GM11168 (cell line): Measurements from ENCODE around the gene PLPP1.
"Not testable (repeated sequence)": the region's sequence is repeated elsewhere in the genome, so short reads cannot be mapped to it uniquely, and the experiment has no call there.

Source experiments
- in situ Hi-C: fragments of 300-500 bp; cut with MboI; formaldehyde crosslinking; loops from one replicate; pipeline ENCODE4 v1.12.0; 2022; ENCODE audit warnings: low sequenced_read_pairs; ENCODE audit not compliant: unreplicated experiment

PLPP1 gene

GRCh38 chr5:55547781-55548180, 13.0 kb upstream of the PLPP1 start:
- in situ Hi-C loops = no loop called here

DNA sequence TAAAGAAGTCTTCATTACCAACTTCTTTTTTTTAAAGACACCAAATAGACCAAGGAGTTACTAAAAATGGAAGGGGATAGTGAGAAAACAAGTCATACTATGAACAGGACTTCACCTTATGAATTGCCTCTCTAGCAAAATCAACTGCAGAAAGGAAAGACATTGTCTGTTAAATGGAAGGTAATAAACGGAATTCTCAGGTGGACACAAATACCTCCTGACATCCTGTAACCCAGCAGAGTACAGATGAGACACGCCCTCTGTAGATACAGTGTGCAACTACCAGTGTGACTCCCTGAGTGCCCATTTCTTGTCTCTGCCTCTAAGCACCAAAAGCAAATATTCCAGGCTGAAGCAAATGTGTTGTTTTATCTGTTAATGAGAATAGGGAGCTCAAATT, 12.2 kb upstream of the PLPP1 start:
- in situ Hi-C loops = no loop called here

- in situ Hi-C loops = no loop called here
Observed at GRCh38 chr5:55544341-55544740, 9.6 kb upstream of the PLPP1 start.

DNA sequence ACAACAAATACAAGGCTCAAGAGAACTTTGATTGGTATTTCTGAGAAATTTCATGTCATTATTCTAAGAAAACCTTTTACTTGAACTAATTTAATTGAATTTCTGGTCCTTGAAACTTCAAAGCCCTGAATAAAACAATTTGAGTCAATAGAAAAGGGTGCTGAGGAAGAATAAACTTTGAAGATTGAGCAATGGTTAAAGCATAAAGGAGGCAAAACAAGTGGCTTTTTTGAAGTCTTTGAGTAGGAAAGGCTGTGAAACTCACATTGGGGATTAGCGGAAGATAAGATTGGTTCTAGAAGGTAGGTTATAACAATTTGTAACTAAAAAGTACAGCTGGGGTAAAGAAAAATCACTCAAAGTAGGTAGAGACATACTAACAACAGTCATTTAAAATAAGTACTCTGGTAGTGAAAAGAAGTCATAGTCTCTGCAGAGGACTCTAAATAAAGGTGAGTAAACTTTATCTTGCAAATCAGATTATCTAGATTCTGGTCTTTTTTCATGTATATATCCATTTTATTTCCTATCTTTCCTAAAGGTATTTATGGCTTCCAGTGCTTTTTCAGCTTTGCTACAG, 6.4 kb upstream of the PLPP1 start:
- in situ Hi-C loops = no loop called here

- in situ Hi-C loops = no loop called here
Observed at GRCh38 chr5:55540525-55540924, 5.8 kb upstream of the PLPP1 start.

GRCh38 chr5:55540024-55540423, 5.3 kb upstream of the PLPP1 start:
- in situ Hi-C loops = no loop called here

- in situ Hi-C loops = no loop called here
Observed at GRCh38 chr5:55538661-55539060, 3.9 kb upstream of the PLPP1 start.

DNA sequence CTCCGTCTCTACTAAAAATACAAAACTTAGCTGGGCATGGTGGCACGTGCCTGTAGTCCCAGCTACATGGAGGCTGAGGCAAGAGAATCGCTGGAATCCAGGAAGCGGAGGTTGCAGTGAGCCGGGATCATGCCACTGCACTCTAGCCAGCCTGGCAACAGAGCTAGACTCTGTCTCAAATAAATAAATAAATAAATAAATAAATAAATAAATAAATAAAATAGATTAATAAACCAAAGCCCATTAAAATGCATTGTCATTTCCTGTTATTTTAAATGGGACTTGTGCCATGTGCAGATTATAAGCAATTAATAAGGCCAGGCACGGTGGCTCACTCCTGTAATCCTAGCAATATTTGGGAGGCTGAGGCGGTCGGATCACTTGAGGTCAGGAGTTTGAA, 2.6 kb upstream of the PLPP1 start:
- in situ Hi-C loops = not testable (repeated sequence)

DNA sequence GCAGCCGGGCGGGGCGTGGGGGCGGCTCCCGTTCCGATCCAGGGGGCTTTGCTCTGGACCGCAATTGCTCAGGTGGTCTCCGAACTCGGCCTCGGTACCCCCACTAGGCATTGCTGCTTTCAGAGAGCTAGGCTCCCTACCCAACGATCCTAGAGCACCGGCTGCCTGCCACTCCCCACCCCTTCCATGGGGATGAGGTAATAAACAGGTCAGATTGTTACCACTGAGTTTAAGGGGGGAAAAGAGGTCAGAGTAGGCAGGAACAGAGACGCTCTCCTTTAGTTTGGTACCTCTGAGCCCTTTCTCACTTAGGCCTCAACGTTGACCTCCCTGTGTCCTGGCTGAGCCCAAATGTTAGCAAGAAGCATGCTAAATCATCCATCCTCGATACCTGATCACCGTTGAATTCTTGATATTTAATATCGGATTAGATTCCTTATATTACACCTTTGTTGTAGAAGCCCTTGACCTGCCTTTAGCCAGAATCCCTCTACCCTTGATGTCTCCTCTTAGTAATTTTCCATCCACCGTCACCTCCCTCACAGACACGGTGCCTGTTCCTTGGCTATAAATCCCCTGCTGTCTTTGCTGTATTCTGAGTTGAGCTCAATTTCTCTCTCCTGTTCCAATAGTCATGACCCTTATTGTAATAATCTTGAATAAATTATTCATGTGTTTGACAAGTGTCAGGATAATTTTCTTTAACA, 588 bp upstream of the PLPP1 start:
- in situ Hi-C loops = no loop called here

DNA sequence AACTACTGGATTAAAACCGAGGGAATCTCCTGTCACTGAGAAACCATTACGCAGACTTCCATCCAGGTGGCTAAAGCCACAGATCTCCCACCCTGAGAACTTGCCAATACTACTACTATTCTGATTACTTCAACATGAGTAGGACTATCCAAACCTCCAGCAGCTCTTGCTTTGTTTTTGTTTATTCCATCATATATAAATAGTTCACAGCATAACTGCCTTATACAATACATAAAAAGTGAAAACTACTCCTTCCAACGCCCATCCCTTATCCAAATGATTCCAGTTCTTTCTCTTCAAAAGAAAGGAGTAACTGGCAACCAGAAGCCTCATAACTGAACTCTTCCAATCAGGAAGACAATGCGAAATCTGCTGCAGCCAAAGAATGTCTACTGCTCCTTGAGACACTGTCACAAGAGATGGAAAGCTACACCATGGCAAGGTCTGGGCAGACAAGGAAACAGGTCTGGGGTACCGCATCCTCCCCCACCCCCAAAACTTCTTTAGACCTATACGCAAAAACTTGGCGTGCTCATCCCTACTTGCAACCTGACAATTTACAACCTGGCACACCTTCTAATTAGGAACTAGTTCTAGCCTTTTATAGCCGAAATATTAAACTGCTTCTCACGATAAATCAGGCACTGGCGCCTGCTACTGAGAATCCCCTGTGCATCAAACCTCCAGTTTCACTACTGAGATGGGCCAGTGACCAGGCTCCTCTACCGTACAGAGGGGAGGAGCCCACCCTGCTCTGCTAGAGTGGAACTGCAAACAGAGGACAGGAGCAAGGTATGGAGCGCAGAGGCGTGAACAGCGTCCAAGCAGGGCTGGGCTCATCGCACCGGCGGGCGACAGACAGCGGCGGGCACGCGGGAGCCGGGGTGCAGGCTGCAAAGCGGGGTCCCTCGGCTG, 986 bp downstream of the PLPP1 start:
- in situ Hi-C loops = no loop called here

- in situ Hi-C loops = no loop called here
Observed at GRCh38 chr5:55530669-55531068, 4.1 kb downstream of the PLPP1 start.

DNA sequence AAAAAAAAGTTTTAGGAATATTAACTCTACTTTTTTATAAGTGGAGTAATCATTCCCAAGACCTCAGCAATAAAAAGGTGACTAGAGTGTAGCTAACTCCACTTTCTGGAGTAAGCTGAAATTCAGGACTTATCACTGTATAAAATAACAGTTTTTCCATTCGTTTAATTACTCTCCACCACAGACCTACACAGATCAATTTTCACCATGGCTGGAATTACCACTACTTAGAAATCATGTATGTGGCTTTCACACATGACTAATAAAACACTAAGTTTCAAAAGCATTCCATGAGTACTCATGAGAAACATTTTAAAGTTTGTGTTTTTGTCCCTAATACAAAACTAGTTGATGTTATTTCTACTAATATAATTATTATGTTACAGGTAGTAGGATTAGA, 9.9 kb downstream of the PLPP1 start:
- in situ Hi-C loops = no loop called here

DNA sequence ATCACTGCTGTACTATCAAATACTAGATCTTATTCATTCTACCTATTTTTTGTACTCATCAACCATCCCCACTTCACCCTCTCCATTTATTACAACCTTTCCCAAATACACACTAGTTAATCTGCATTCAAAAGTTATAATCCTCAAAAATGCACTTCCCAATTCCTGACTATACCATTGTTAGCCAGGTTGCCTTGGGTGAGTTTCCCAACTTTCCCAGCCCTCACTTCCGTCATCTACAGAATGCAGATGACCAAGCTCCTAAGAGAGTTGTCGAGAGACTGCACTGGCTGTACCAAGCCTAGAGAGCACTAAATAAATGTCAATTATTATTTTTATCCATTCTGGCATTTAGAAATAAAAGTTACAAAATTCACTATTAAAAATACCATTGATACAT, 11.5 kb downstream of the PLPP1 start:
- in situ Hi-C loops = no loop called here

- in situ Hi-C loops = no loop called here
Observed at GRCh38 chr5:55521881-55522280, 12.9 kb downstream of the PLPP1 start.

DNA sequence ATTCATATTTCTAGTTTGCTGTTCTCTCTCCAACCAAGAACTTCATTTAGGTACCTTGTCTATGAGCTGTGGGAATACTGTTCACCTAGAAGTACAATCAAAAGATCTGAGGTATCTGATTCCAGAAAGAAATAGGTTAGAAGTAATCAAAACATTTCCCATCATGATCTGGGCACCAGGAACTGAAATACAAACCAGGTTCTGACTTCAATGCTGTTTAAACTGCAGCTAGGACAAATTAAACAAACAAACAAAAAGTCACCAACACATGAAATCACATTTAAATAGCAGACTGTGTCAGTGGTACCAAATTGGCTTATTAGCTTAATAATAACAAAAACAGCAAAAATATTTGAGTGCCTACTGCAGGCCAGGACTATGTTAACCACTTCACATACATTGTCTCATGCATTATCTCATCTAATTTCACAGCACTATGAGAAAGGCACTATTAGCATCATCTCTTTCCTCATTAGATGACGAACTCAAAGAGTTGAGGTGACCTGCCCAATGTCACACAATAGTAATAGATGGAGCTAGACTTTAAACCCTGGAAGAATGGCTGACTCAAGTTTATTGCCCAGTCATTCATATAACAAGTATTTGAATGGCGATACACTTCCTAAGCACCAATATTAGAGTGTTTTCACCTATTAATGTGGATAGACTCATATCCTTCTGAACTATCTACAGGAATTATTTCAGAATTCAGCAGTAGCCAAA, 14.5 kb downstream of the PLPP1 start:
- in situ Hi-C loops = no loop called here

DNA sequence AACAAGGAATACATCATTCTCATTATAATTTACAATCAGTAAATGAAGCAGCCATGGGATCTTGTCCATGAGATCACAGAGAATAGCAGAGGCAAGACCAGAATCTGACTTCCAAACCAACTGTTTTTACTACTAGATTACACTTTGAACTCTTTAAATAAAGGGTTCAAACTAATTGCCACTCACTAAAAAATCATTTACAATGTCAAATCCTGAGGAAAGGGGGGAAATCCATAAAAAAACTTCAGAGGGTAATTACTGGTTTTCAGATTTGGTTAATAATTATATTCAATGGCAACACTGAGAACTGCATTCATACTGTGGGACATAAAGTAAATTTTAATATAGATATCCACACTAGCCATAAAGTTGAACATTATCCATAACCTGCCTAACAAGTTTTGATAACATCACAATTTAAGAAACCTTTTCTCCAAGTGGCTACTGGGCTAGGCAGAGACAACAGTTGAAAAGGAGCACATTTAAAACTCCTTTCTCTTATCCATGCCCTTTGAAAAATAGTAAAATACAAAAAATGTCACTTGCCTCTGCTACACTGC, 15.9 kb downstream of the PLPP1 start:
- in situ Hi-C loops = no loop called here

DNA sequence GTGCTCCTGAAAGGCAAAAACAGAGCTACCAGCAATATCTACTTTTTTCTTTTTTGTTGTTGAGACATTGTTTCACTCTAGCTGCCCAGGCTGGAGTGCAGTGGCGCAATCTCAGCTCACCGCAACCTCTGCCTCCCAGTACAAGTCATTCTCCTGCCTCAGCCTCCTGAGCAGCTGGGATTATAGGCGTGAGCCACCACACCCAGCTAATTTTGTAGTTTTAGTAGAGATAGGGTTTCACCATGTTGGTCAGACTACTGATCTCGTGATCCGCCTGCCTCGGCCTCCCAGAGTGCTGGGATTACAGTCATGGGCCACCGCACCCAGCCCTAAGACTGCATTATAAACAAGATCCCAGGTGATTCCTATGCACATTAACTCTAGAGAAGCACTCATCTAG, 17.0 kb downstream of the PLPP1 start:
- in situ Hi-C loops = no loop called here

DNA sequence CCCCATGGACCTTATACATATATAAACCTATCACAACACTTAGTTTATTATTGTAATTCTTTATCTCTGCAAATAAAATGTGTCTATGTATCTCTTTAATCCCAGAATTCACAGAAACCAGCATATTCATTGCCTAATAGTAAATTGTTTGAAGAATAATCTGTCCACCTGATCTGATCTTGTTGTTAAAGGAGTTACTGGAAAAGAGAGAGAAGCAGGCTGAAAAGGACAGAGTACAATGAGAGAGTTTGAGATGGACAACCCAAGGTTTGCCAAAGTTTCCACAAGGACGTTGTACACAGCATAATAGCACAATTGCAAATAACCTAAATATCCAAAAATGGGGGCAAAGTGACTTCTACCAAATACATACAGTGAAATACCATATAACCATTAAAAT, 23.8 kb downstream of the PLPP1 start:
- in situ Hi-C loops = no loop called here

DNA sequence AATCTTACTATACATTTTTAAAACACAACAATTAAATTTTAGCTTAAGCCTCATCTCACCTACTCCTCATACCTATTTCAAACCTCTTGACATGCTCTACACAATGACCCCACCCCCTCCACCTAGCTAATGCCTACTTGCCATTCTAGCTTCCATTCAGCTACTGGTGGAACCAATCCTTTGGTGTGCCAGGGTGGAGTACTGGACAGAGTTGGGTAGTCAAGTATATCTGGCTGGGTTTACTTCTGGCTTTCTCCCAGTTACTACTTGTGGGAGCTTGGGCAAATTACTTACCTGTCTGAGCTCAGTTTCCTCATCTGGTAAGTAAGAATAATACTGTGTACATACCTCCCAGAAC, 24.3 kb downstream of the PLPP1 start:
- in situ Hi-C loops = no loop called here

DNA sequence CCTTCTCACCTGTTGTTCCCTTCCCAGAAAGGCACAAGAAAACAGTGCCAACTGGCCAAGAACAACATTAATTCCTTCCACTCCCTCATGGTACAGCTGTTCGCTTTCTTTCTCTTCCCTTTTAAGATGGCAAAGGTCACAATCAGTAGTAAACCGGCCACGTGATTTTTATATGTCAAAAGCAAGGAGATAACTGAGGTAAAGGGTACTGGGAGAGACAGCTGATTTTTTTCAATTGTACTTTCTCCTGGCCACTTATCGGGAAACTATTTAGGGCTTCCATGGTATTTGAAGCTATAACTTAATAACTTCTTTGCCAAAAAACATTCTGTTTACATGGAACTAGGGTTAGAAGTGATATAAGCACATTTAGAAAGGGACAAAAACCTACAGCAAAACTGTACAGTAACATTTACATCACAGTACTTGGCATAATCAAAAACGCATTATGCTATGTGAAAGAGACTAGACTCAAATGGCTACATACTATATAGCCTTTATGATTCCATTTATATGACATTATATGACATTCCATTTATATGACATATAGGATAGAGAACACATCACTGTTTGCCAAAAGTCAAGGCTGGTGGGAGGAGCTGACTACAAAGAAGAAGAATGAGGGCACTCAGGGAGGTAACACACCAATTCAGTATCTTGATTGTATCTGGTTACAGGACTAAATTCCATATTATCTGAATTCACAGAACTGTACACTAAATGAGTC, 24.8 kb downstream of the PLPP1 start:
- in situ Hi-C loops = no loop called here
